ENCODE data around the gene TTLL9. TPM values are rescaled to one million over a fixed set of nuclear protein-coding genes. Genes with fewer than 3 reads are reported as not detected.

The TTLL9 gene
- polyA plus RNA-seq, 1 donor (not counting 4 experiments of a cell fraction or from before 2014, with no cell fraction given) = not detected

- no peaks in the 10 kb centered on the region for H3K27me3 ChIP-seq (ENCODE audit: control insufficient read depth, extremely low read depth, insufficient read depth, low read length)
- H3K36me3 ChIP-seq (ENCODE audit: control insufficient read depth in 2 of 2, extremely low read depth in 1 of 2, insufficient read depth in 2 of 2, low read length in 2 of 2) = no peaks in the 10 kb centered on the region
- DNase-seq (ENCODE audit: low read depth, low spot score) = no peak
- no peak overlapping the region for H3K9ac ChIP-seq (ENCODE audit: control insufficient read depth, extremely low read depth, insufficient read depth, low read length)
- no peak overlapping the region for H3K4me2 ChIP-seq (ENCODE audit: control insufficient read depth, extremely low read depth, insufficient read depth, low read depth, low read length)
- TF ChIP-seq, protein P1, sequence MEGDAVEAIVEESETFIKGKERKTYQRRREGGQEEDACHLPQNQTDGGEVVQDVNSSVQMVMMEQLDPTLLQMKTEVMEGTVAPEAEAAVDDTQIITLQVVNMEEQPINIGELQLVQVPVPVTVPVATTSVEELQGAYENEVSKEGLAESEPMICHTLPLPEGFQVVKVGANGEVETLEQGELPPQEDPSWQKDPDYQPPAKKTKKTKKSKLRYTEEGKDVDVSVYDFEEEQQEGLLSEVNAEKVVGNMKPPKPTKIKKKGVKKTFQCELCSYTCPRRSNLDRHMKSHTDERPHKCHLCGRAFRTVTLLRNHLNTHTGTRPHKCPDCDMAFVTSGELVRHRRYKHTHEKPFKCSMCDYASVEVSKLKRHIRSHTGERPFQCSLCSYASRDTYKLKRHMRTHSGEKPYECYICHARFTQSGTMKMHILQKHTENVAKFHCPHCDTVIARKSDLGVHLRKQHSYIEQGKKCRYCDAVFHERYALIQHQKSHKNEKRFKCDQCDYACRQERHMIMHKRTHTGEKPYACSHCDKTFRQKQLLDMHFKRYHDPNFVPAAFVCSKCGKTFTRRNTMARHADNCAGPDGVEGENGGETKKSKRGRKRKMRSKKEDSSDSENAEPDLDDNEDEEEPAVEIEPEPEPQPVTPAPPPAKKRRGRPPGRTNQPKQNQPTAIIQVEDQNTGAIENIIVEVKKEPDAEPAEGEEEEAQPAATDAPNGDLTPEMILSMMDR (optimal IDR thresholded peaks at IDR 0.05 in 1 of 3, IDR thresholded peaks at IDR 0.05 in 1 of 3, conservative IDR thresholded peaks at IDR 0.05 in 1 of 3; ENCODE audit: extremely low read depth in 1 of 3, insufficient read depth in 2 of 3, low read length in 3 of 3) = no peak
- no peak for TF ChIP-seq EZH2 (IDR thresholded peaks at IDR 0.05; ENCODE audit: low read length)
- H3K4me3 ChIP-seq (ENCODE audit: control insufficient read depth in 2 of 3, extremely low read depth in 1 of 3, insufficient read depth in 2 of 3, low read depth in 1 of 3, low read length in 3 of 3) = no peak overlapping the region
- no peak overlapping the region for H2AFZ ChIP-seq (ENCODE audit: control insufficient read depth, low read length)
- dilution Hi-C loops (cut with MboI; ENCODE audit: extremely low pct_ligation_motif_present, low sequenced_read_pairs) = no loop called here
- no peaks in the 10 kb centered on the region for H4K20me1 ChIP-seq (ENCODE audit: control insufficient read depth, extremely low read depth, insufficient read depth, low read length)
- no peak overlapping the region for H3K27ac ChIP-seq (ENCODE audit: control insufficient read depth, insufficient read depth, low read length)
- H3K9me1 ChIP-seq (ENCODE audit: control insufficient read depth, extremely low read depth, insufficient read depth, low read length) = no peaks in the 10 kb centered on the region
- no peaks in the 10 kb centered on the region for H3K79me2 ChIP-seq (ENCODE audit: control insufficient read depth, insufficient read depth, low read length)
- peaks cover 2% of the 10 kb centered on the region for H3K4me1 ChIP-seq (ENCODE audit: control insufficient read depth, extremely low read depth, insufficient read depth, low read length)
- FAIRE-seq = no peak
- no peaks in the 10 kb centered on the region for H3K9me3 ChIP-seq (ENCODE audit: control insufficient read depth, low read depth, low read length)
Observed at GRCh38 chr20:31934968-31935764, 64.7 kb downstream of the TTLL9 start.

DNA sequence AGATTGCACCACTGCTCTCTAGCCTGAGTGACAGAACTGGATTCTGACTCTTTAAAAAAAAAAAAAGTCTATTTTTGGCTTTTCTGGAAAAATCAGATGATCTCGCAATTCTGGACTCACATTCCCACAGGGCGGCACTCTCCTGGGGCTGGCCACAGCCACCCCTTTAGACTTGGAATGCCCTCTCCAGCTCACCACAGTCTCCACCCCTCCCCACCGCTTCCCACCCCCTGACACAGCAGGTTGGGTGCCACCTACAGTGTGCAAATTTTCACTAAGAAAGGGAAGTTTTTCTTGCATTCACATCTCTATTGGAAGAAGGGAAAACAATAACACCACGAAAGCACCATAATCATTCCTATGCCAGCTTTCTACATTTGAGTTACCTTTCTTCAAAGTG is 66.0 kb downstream of the TTLL9 start:
- DNase-seq (ENCODE audit: low read depth, low spot score) (no peak), FAIRE-seq (no peak)
- no peaks in the 10 kb centered on the region for H3K79me2 ChIP-seq (ENCODE audit: control insufficient read depth, insufficient read depth, low read length)
- H3K9me1 ChIP-seq (ENCODE audit: control insufficient read depth, extremely low read depth, insufficient read depth, low read length) = no peaks in the 10 kb centered on the region
- H3K9ac ChIP-seq (ENCODE audit: control insufficient read depth, extremely low read depth, insufficient read depth, low read length) = no peak overlapping the region
- dilution Hi-C loops (cut with MboI; ENCODE audit: extremely low pct_ligation_motif_present, low sequenced_read_pairs) = no loop called here
- H3K4me1 ChIP-seq (ENCODE audit: control insufficient read depth, extremely low read depth, insufficient read depth, low read length) = peaks cover 2% of the 10 kb centered on the region
- no peak for TF ChIP-seq EZH2 (IDR thresholded peaks at IDR 0.05; ENCODE audit: low read length)
- TF ChIP-seq, protein P1 (optimal IDR thresholded peaks at IDR 0.05 in 1 of 3, IDR thresholded peaks at IDR 0.05 in 1 of 3, conservative IDR thresholded peaks at IDR 0.05 in 1 of 3; ENCODE audit: extremely low read depth in 1 of 3, insufficient read depth in 2 of 3, low read length in 3 of 3) = no peak
- no peaks in the 10 kb centered on the region for H3K36me3 ChIP-seq (ENCODE audit: control insufficient read depth in 2 of 2, extremely low read depth in 1 of 2, insufficient read depth in 2 of 2, low read length in 2 of 2)
- H2AFZ ChIP-seq (ENCODE audit: control insufficient read depth, low read length) = no peak overlapping the region
- no peak overlapping the region for H3K4me2 ChIP-seq (ENCODE audit: control insufficient read depth, extremely low read depth, insufficient read depth, low read depth, low read length)
- no peak overlapping the region for H3K4me3 ChIP-seq (ENCODE audit: control insufficient read depth in 2 of 3, extremely low read depth in 1 of 3, insufficient read depth in 2 of 3, low read depth in 1 of 3, low read length in 3 of 3)
- H3K27ac ChIP-seq (ENCODE audit: control insufficient read depth, insufficient read depth, low read length) = no peak overlapping the region
- no peaks in the 10 kb centered on the region for H4K20me1 ChIP-seq (ENCODE audit: control insufficient read depth, extremely low read depth, insufficient read depth, low read length)
- no peaks in the 10 kb centered on the region for H3K27me3 ChIP-seq (ENCODE audit: control insufficient read depth, extremely low read depth, insufficient read depth, low read length)
- H3K9me3 ChIP-seq (ENCODE audit: control insufficient read depth, low read depth, low read length) = no peaks in the 10 kb centered on the region
